Neural progenitor cell (in vitro differentiated cells): ENCODE measurements around the gene DNAJB8. TPM values are rescaled to one million over a fixed set of nuclear protein-coding genes. Genes with fewer than 3 reads are reported as not detected.

ENCODE experiments used
- DNase-seq: peaks from one replicate; pipeline ENCODE4 v3.0.0-alpha.2; 2016; ENCODE audit warnings: low spot score
- H2AFZ ChIP-seq: fragments of 200-600 bp; sonication (generic); replicated peaks from 2 replicates; pipeline ENCODE4 v1.6.1; 2016; ENCODE audit warnings: antibody characterized with exemption
- H3F3A ChIP-seq: fragments of 200-600 bp; sonication (generic); 2 replicates; pipeline ENCODE4 v1.6.1; 2016; ENCODE audit warnings: antibody characterized with exemption, low read depth
- H3K27ac ChIP-seq: fragments of 200-600 bp; sonication (generic); 2 replicates; pipeline ENCODE4 v1.5.1; 2016; ENCODE audit warnings: mild to moderate bottlenecking
- H3K27me3 ChIP-seq: fragments of 200-600 bp; sonication (generic); 2 replicates; pipeline ENCODE4 v1.6.1; 2016; ENCODE audit warnings: mild to moderate bottlenecking, moderate library complexity
- H3K36me3 ChIP-seq: fragments of 200-600 bp; sonication (generic); 2 replicates; pipeline ENCODE4 v1.5.1; 2016
- H3K4me1 ChIP-seq: fragments of 200-600 bp; sonication (generic); 2 replicates; pipeline ENCODE4 v1.6.1; 2016; ENCODE audit warnings: mixed run types
- H3K4me2 ChIP-seq: fragments of 200-600 bp; sonication (generic); 2 replicates; pipeline ENCODE4 v1.6.1; 2016
- H3K4me3 ChIP-seq: fragments of 200-600 bp; sonication (generic); 2 replicates; pipeline ENCODE4 v1.5.1; 2016
- H3K79me2 ChIP-seq: fragments of 200-600 bp; sonication (generic); 2 replicates; pipeline ENCODE4 v1.6.1; 2016; ENCODE audit warnings: low read depth
- H3K9ac ChIP-seq: fragments of 200-600 bp; sonication (generic); 2 replicates; pipeline ENCODE4 v1.6.1; 2016
- H3K9me3 ChIP-seq: fragments of 200-600 bp; sonication (generic); 2 replicates; pipeline ENCODE4 v1.5.1; 2016; ENCODE audit warnings: low read depth
- H4K20me1 ChIP-seq: fragments of 200-600 bp; sonication (generic); 2 replicates; pipeline ENCODE4 v1.6.1; 2016; ENCODE audit warnings: low read depth
- H3K27ac Mint-ChIP-seq: 3 replicates; pipeline ENCODE4 v1.8.0; 2021; ENCODE audit warnings: mixed read lengths
- H3K27me3 Mint-ChIP-seq: 2 replicates; pipeline ENCODE4 v1.8.0; 2022; ENCODE audit warnings: low read depth, mild to moderate bottlenecking, inconsistent platforms, moderate library complexity, mixed read lengths; ENCODE audit not compliant: insufficient read depth
- H3K36me3 Mint-ChIP-seq: 3 replicates; pipeline ENCODE4 v1.8.0; 2021; ENCODE audit warnings: mixed read lengths
- H3K4me1 Mint-ChIP-seq: 3 replicates; pipeline ENCODE4 v1.8.0; 2021; ENCODE audit warnings: mixed read lengths
- H3K4me3 Mint-ChIP-seq: 3 replicates; pipeline ENCODE4 v1.8.0; 2021; ENCODE audit warnings: mild to moderate bottlenecking, moderate library complexity, mixed read lengths
- H3K9me3 Mint-ChIP-seq: 3 replicates; pipeline ENCODE4 v1.8.0; 2020; ENCODE audit warnings: mixed read lengths
- EZH2 ChIP-seq: fragments of 200-600 bp; sonication (generic); IDR thresholded peaks from 2 replicates; pipeline ENCODE4 v1.6.1; 2017; ENCODE audit warnings: antibody characterized with exemption, mild to moderate bottlenecking, moderate library complexity
- EZH2phosphoT487 ChIP-seq: fragments of 200-600 bp; sonication (generic); IDR thresholded peaks from 2 replicates; pipeline ENCODE4 v1.6.1; 2017; ENCODE audit warnings: antibody characterized with exemption
- total RNA-seq: library from RNA; depleted of rRNA; stranded (reverse); fragments of >200 nt; gene quantifications from 2 replicates; pipeline ENCODE4 v1.2.3, GENCODE V29; 2015; ENCODE audit warnings: low replicate concordance
- TF ChIP-seq, protein P1 (sequence below): fragments of 200-600 bp; sonication (generic); IDR thresholded peaks from 2 replicates; pipeline ENCODE4 v1.5.1; 2017; ENCODE audit warnings: antibody characterized with exemption, mild to moderate bottlenecking

Gene DNAJB8
- total RNA-seq, 1 donor from 2014 or later: not detected

DNA sequence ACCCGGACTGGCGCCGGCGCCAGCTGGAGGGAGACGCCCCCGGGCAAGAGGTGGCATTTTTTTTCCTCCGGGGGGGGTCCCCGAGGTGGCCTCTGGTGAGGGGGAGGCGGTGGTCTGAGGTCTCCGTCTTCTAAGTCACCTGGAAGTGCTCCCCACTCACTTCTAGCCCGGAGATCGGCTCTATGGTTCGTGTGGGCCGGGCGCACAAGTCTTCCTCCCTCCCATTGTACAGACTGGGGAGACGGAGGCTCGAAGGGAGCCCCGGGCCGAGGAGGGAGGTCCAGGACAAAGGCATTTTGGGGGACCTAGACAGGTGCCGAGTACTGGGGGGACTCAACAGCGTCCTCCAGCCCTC lies 21.9 kb upstream of the DNAJB8 start:
- Histone ChIP-seq H3K36me3 (no peaks in the 10 kb centered on the region), H3K27me3 (peaks cover 100% of the 10 kb centered on the region), H3K4me1 (peaks cover 61% of the 10 kb centered on the region), H3K4me3 (peak overlapping the region; percentile 42), H4K20me1 (peaks cover 96% of the 10 kb centered on the region), H3K79me2 (no peaks in the 10 kb centered on the region), H3K9me3 (no peaks in the 10 kb centered on the region), H3K27ac (no peak overlapping the region), H2AFZ (no peak overlapping the region), H3K4me2 (peak overlapping the region; percentile 78), H3F3A (peaks cover 36% of the 10 kb centered on the region), H3K9ac (no peak overlapping the region)
- Mint-ChIP-seq H3K27me3 (peaks cover 77% of the 10 kb centered on the region), H3K4me1 (peaks cover 37% of the 10 kb centered on the region), H3K4me3 (peak overlapping the region; percentile 64), H3K9me3 (peaks cover 2% of the 10 kb centered on the region), H3K27ac (no peak overlapping the region), H3K36me3 (no peaks in the 10 kb centered on the region)
- DNase-seq: no peak
- TF ChIP-seq, protein P1, sequence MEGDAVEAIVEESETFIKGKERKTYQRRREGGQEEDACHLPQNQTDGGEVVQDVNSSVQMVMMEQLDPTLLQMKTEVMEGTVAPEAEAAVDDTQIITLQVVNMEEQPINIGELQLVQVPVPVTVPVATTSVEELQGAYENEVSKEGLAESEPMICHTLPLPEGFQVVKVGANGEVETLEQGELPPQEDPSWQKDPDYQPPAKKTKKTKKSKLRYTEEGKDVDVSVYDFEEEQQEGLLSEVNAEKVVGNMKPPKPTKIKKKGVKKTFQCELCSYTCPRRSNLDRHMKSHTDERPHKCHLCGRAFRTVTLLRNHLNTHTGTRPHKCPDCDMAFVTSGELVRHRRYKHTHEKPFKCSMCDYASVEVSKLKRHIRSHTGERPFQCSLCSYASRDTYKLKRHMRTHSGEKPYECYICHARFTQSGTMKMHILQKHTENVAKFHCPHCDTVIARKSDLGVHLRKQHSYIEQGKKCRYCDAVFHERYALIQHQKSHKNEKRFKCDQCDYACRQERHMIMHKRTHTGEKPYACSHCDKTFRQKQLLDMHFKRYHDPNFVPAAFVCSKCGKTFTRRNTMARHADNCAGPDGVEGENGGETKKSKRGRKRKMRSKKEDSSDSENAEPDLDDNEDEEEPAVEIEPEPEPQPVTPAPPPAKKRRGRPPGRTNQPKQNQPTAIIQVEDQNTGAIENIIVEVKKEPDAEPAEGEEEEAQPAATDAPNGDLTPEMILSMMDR: no peak
- TF ChIP-seq EZH2 (no peak), EZH2phosphoT487 (no peak)

GRCh38 chr3:128487813-128488635 lies 21.3 kb upstream of the DNAJB8 start:
- H3K4me3 ChIP-seq: peak overlapping the region; percentile 42
- peak overlapping the region; percentile 78 for H3K4me2 ChIP-seq
- H3K9me3 ChIP-seq: no peaks in the 10 kb centered on the region
- peaks cover 100% of the 10 kb centered on the region for H3K27me3 ChIP-seq
- peak; percentile 96 for DNase-seq
- Mint-ChIP-seq H3K27me3 (peaks cover 78% of the 10 kb centered on the region), H3K27ac (no peak overlapping the region), H3K36me3 (no peaks in the 10 kb centered on the region), H3K4me1 (peaks cover 40% of the 10 kb centered on the region), H3K4me3 (peak overlapping the region; percentile 77), H3K9me3 (no peaks in the 10 kb centered on the region)
- H3K4me1 ChIP-seq: peaks cover 65% of the 10 kb centered on the region
- H3K36me3 ChIP-seq: no peaks in the 10 kb centered on the region
- H2AFZ ChIP-seq: no peak overlapping the region
- H3K27ac ChIP-seq: no peak overlapping the region
- H3K9ac ChIP-seq: no peak overlapping the region
- H3K79me2 ChIP-seq: no peaks in the 10 kb centered on the region
- H3F3A ChIP-seq: peaks cover 42% of the 10 kb centered on the region
- TF ChIP-seq EZH2phosphoT487 (no peak), EZH2 (no peak)
- TF ChIP-seq, protein P1: no peak
- H4K20me1 ChIP-seq: peaks cover 96% of the 10 kb centered on the region

- no peak overlapping the region for H3K27ac Mint-ChIP-seq
- no peak overlapping the region for H3K9ac ChIP-seq
- DNase-seq: no peak
- H3K9me3 ChIP-seq: no peaks in the 10 kb centered on the region
- H4K20me1 ChIP-seq: peaks cover 94% of the 10 kb centered on the region
- peaks cover 65% of the 10 kb centered on the region for H3K4me1 ChIP-seq
- peak overlapping the region; percentile 78 for H3K4me2 ChIP-seq
- peaks cover 42% of the 10 kb centered on the region for H3F3A ChIP-seq
- peak overlapping the region; percentile 42 for H3K4me3 ChIP-seq
- no peak overlapping the region for H3K27ac ChIP-seq
- no peak overlapping the region for H2AFZ ChIP-seq
- H3K79me2 ChIP-seq: no peaks in the 10 kb centered on the region
- TF ChIP-seq EZH2: no peak
- TF ChIP-seq, protein P1: no peak
- TF ChIP-seq EZH2phosphoT487: no peak
- H3K27me3 ChIP-seq: peaks cover 100% of the 10 kb centered on the region
- no peaks in the 10 kb centered on the region for H3K9me3 Mint-ChIP-seq
- H3K27me3 Mint-ChIP-seq: peaks cover 81% of the 10 kb centered on the region
- H3K36me3 Mint-ChIP-seq: no peaks in the 10 kb centered on the region
- H3K4me3 Mint-ChIP-seq: peak overlapping the region; percentile 80
- no peaks in the 10 kb centered on the region for H3K36me3 ChIP-seq
- H3K4me1 Mint-ChIP-seq: peaks cover 44% of the 10 kb centered on the region
Observed at GRCh38 chr3:128487538-128487812, 20.8 kb upstream of the DNAJB8 start.
